HG03039 (cell line): ENCODE data around the gene ARFGAP3.
"Not testable (repeated sequence)": the region's sequence is repeated elsewhere in the genome, so short reads cannot be mapped to it uniquely, and the experiment has no call there.

Experiments
- ATAC-seq: cut with Tn5 transposase; IDR thresholded peaks from one replicate; pipeline ENCODE4 v1.9.1; 2021; ENCODE audit warnings: mild to moderate bottlenecking, moderate library complexity; ENCODE audit not compliant: unreplicated experiment

Gene ARFGAP3

GRCh38 chr22:42770941-42771647 is 86.0 kb downstream of the ARFGAP3 start:
- no peak for ATAC-seq

- no peak for ATAC-seq
These were observed 86.7 kb downstream of the ARFGAP3 start for GRCh38 chr22:42770448-42770726.

DNA sequence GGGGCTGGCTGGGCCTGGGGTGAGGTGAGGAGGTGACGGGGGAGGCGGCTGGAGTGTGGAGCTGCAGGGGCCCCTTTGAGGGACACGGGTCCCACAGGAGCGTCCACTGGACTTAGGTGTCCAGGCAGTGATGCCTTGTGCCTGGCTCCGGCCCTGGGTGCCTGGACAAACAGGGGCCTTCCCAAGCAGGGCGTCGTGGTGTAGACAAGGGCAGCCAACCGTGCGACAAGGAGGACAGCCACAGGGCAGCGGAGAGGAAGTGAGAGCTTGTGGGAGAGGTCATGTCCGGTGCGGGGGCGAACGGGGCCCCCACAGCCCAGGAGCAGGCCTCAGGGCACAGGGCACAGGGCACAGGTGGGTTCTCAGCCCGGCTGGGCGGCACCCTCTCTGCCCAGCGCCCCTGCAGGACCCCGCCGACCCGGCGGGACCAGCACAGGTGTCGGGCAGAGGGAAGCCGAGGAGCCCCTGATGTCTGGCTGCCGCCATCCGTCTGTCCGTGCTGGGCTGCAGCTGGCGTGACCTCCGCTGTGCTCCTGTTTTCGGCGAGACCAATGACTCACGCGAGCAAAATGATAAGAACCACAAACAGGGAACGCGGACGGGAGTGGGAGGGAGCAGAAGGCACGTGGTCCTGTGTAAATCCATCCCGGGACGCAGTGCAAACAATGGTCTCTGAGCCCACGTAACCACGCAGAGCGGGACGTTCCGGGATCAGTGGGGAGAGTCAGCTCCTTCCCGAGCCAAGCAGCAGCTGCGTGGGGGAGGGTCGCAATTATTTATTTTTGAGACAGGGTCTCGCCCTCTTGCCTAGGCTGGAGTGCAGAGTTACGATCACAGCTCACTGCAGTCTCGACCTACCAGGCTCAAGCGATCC is 87.3 kb downstream of the ARFGAP3 start:
- ATAC-seq, result peak; percentile 52

DNA sequence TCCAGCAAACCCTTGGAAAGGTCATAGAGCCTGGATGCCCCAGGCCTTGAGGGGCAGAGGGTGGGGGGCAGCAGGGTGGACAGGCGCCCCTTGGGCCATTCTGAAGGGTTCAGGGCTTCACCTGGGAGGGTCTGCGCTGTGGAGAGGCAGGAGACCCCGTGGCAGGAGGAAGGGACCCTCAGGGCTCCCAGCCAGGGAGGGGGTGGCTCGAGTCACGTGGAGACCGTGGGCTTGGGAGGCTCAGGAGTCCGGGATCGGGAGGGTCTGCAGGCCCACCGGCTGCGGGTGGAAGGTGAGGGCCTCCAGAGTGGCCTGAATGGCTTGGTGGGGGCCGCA is 87.9 kb downstream of the ARFGAP3 start:
- ATAC-seq, result no peak

DNA sequence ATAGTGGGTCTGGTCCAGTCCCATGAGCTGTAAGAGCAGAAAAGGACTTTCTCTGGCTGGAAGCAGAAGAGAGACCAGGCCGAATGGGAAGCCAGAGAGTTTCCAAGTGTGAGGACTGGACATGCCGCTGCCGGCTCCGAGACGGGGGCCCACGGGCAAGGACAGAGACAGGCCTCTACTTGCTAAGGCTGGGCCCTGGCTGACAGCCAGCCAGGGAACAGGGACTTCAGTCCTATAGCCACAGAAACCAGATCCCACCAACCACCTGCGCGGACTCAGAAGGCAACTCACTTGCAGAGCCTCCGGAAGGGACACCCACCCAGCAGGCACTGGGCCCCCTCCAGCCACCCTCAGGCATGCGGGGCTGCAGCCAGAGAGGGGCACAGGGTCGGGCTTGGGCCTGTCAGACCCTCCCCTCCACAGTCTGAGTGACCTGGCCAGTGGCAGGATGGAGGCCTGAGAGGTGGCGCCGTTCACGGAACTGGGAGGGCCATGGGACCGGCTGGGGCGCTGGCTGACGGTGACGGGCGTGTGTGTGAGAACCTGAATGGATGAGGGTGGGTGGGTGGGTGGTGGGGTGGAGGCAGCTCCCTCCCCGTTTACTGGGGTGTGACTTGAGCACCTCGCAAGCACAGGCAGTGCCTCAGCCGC is 88.6 kb downstream of the ARFGAP3 start:
- ATAC-seq, result no peak

DNA sequence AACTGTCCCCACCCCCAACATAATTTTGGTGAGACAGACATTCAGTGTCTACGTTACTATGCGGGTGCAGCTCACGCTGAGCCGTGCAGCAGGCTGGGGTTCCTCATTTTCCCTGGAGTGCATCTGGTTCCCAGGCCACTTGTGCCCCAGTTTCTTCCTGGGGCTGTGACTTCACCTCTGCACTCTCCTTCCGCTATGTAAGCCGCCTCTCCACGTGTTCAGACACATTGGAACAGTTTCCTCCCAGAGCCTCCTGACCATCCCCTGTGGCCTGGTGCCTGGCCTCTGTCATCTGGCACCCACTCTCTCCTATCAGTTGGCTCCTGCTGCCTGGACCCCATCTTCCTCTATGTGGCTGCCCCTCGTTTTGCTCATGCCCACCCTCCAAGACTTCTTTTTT is 90.2 kb downstream of the ARFGAP3 start:
- ATAC-seq, result no peak

- no peak for ATAC-seq
These were observed 92.1 kb downstream of the ARFGAP3 start for GRCh38 chr22:42764895-42765363.

- no peak for ATAC-seq
These were observed 93.0 kb downstream of the ARFGAP3 start for GRCh38 chr22:42763965-42764480.

DNA sequence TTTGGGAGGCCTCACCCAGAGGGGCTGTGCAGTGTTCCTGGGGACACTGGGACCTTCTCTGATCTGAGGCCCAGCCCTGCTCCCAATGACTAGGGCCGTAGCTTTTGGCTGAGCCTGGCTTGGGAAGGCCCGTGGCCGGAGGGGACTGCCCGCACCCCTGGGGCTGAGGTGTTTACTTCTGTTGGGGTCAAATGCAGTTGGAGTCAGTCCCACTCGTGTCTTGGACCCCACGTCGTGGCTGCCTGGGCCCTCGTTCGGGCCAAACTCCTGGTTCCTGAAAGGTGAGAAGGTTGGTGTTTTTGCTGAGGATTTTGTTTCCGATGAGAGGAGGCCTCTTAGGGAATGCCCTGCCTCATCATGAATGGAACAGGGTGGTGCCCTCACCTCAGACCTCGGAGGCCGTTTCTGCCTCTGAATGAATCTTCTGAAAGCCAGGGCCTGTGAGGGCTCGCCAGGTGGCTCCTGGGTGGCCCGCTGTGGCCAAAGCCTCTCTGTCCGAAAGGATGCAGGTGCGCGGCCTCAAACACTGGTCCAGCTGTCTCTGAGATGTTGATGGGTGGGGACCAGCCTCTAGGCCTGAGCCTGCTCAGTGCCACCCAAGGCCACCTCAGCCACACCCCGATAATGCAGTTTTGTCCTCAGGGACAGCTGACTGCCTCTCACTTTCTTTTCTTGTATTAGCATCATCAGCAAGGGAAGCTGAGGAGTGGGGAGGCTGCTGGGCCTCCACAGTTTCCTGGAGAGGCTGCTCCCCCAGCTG is 96.1 kb downstream of the ARFGAP3 start:
- ATAC-seq, result no peak

- ATAC-seq, result no peak
These were observed 98.0 kb downstream of the ARFGAP3 start for GRCh38 chr22:42758931-42759629.

- not testable (repeated sequence) for ATAC-seq
These were observed 101.5 kb downstream of the ARFGAP3 start for GRCh38 chr22:42755553-42755952.

GRCh38 chr22:42755121-42755520 is 102.0 kb downstream of the ARFGAP3 start:
- ATAC-seq, result not testable (repeated sequence)

DNA sequence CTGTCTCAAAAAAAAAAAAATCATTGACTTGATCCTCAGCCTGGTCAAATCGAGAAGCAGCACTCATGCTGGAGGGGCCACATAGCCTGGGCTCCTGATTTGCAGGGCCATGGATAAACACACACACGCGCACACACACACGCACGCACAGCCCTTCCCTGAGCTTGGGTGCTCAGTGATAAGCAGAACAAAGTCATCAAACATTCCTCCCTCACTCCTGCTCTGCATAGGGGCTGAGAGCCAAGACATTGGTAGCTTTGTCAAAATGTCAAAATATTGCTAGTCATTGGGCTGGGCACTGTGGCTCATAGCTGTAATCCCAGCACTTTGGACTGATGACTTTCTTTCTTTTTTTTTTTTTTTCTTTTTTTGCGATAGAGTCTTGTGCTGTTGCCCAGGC is 102.4 kb downstream of the ARFGAP3 start:
- no peak for ATAC-seq

GRCh38 chr22:42752912-42753311 is 104.2 kb downstream of the ARFGAP3 start:
- no peak for ATAC-seq

DNA sequence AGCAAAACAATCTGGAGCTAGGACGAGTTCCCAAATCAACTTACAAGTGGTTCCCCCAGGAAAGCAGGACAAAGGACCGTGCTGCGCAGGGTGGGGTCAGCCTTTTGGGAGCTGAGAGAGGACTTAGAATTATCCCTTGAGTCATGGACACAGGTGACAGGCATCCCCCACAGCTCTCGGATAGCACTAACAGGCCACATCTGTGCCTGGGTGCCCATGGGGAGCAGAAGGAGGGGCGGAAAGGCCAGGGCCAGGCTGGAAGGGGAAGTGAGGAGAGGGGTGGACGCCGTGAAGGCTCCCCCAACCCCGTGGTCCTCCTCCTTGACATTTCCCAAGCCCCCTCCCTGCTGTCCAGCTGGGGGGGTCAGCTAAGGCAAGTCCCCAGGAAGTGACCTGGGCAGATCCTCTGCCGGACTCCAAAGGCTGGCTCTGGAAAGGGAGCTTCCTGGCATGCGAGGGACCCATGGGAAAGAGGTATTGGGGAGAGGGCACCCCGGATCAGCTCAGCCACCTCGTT is 104.8 kb downstream of the ARFGAP3 start:
- ATAC-seq, result no peak

GRCh38 chr22:42750421-42750820 is 106.7 kb downstream of the ARFGAP3 start:
- ATAC-seq, result not testable (repeated sequence)

DNA sequence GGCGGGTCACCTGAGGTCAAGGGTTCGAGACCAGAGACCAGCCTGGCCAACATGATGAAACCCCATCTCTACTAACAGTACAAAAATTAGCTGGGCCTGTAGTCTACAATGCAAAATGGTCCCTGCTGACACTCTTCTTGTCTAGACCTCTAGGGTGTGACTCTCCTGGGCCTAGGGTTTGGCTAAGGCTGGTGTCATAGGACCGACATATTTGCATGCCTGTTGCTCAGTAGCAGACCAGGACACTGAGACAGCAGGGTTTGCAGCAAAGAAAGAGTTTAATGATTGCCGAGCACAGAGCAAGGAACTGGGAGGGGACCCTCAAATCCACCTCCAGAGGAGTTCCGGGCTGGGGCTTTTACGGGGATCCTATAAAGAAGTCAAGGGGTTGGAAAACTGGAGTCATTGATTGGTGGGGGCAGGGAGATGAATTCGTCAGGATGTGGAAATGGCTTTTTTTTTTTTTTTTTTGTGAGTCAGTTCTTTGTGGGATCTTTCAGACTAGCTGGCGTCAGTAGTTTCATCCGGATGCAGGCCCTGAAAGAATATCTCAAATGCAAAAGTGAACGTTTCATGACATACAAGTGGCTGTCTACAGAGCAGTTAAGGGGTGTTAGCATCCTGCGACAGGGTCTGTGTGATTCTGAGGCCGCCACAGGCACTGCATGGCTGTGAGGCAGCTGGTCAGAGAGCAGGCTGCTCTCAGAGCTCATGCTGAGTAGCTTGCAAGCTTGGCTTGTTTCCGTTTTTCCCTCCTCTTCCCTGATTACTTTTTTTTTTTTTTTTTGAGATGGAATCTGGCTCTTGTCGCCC is 109.2 kb downstream of the ARFGAP3 start:
- no peak for ATAC-seq
